ENCODE measurements around the gene GGA2. TPM values are rescaled to one million over a fixed set of nuclear protein-coding genes. Genes with fewer than 3 reads are reported as not detected.
"Not testable (repeated sequence)": the region's sequence is repeated elsewhere in the genome, so short reads cannot be mapped to it uniquely, and the experiment has no call there.

GGA2 gene
- total RNA-seq, 1 donor from 2014 or later: 39.0 TPM

DNA sequence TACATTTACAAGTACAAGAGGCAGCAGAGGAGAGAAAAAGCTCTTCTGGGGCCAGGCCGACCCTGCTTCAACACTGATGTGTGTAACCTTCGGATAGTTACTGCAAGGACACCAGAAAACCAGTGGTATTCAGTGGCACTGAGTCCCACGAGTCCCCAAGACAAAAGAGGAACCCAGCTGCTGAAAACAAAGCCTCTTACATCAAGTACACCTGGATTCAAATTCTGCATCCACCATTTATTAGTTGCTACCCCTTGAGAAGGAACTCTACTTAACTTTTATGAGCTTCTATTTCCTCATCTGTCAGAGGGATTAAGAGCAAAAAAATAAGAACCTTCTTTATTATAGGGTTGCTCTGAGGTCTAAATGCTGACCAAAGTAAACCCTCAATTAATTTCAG lies 44.2 kb upstream of the GGA2 start:
- H3K4me1 ChIP-seq: peaks cover 26% of the 10 kb centered on the region
- no peak overlapping the region for H3K4me3 ChIP-seq
- no peak overlapping the region for H3K27ac ChIP-seq
- intact Hi-C loops (cut with DNase I): no loop called here
- no peak for TF ChIP-seq CTCF (IDR thresholded peaks at IDR 0.05)
- TF ChIP-seq POLR2AphosphoS5 (IDR thresholded peaks at IDR 0.05; ENCODE audit: insufficient read depth in 1 of 2, low read depth in 1 of 2): no peak
- no peak for TF ChIP-seq POLR2A (IDR thresholded peaks at IDR 0.05)
- H3K9me3 ChIP-seq: no peaks in the 10 kb centered on the region
- H3K27me3 ChIP-seq: no peaks in the 10 kb centered on the region
- DNase-seq (ENCODE audit: extremely low spot score in 2 of 2): no peak
- peaks cover 0 to 36% of the 10 kb centered on the region in 2 donors for H3K36me3 ChIP-seq

GRCh38 chr16:23552161-23552560 lies 41.9 kb upstream of the GGA2 start:
- H3K36me3 ChIP-seq: peaks cover 0 to 57% of the 10 kb centered on the region in 2 donors
- TF ChIP-seq POLR2AphosphoS5 (IDR thresholded peaks at IDR 0.05; ENCODE audit: insufficient read depth in 1 of 2, low read depth in 1 of 2): no peak
- TF ChIP-seq POLR2A (IDR thresholded peaks at IDR 0.05): no peak
- TF ChIP-seq CTCF (IDR thresholded peaks at IDR 0.05): no peak

GRCh38 chr16:23549938-23550337 lies 39.6 kb upstream of the GGA2 start:
- no peak overlapping the region for H3K4me3 ChIP-seq
- intact Hi-C loops (cut with DNase I): no loop called here
- DNase-seq (ENCODE audit: extremely low spot score in 2 of 2): no peak
- TF ChIP-seq POLR2AphosphoS5 (IDR thresholded peaks at IDR 0.05; ENCODE audit: insufficient read depth in 1 of 2, low read depth in 1 of 2) (no peak), POLR2A (IDR thresholded peaks at IDR 0.05) (no peak), CTCF (IDR thresholded peaks at IDR 0.05) (no peak)
- H3K4me1 ChIP-seq: no peaks in the 10 kb centered on the region
- H3K9me3 ChIP-seq: no peaks in the 10 kb centered on the region
- H3K27me3 ChIP-seq: no peaks in the 10 kb centered on the region
- no peak overlapping the region for H3K27ac ChIP-seq
- H3K36me3 ChIP-seq: peaks cover 0 to 62% of the 10 kb centered on the region in 2 donors

More at GRCh38 chr16:23552161-23552560, 41.9 kb upstream of the GGA2 start:
- intact Hi-C loops (cut with DNase I): no loop called here
- Histone ChIP-seq H3K27me3 (no peaks in the 10 kb centered on the region), H3K4me1 (peaks cover 11% of the 10 kb centered on the region), H3K27ac (no peak overlapping the region), H3K9me3 (no peaks in the 10 kb centered on the region), H3K4me3 (no peak overlapping the region)
- no peak for DNase-seq (ENCODE audit: extremely low spot score in 2 of 2)

- TF ChIP-seq POLR2AphosphoS5 (IDR thresholded peaks at IDR 0.05; ENCODE audit: insufficient read depth in 1 of 2, low read depth in 1 of 2) (no peak), CTCF (IDR thresholded peaks at IDR 0.05) (no peak), POLR2A (IDR thresholded peaks at IDR 0.05) (no peak)
- no peaks in the 10 kb centered on the region for H3K9me3 ChIP-seq
- no peaks in the 10 kb centered on the region for H3K27me3 ChIP-seq
- no peaks in the 10 kb centered on the region for H3K4me1 ChIP-seq
- H3K36me3 ChIP-seq: peaks cover 0 to 66% of the 10 kb centered on the region in 2 donors
- intact Hi-C loops (cut with DNase I): no loop called here
- no peak overlapping the region for H3K4me3 ChIP-seq
- no peak for DNase-seq (ENCODE audit: extremely low spot score in 2 of 2)
- no peak overlapping the region for H3K27ac ChIP-seq
Measured at GRCh38 chr16:23544436-23544835, 34.1 kb upstream of the GGA2 start.

- H3K27me3 ChIP-seq; H3K9me3 ChIP-seq; intact Hi-C loops (cut with DNase I); H3K27ac ChIP-seq; H3K4me3 ChIP-seq; DNase-seq (ENCODE audit: extremely low spot score in 2 of 2); H3K4me1 ChIP-seq: not testable (repeated sequence)
- peaks cover 0 to 52% of the 10 kb centered on the region in 2 donors for H3K36me3 ChIP-seq
Measured at GRCh38 chr16:23540817-23541178, 30.5 kb upstream of the GGA2 start.
